ENCODE measurements around the gene ZBTB26.

DNA sequence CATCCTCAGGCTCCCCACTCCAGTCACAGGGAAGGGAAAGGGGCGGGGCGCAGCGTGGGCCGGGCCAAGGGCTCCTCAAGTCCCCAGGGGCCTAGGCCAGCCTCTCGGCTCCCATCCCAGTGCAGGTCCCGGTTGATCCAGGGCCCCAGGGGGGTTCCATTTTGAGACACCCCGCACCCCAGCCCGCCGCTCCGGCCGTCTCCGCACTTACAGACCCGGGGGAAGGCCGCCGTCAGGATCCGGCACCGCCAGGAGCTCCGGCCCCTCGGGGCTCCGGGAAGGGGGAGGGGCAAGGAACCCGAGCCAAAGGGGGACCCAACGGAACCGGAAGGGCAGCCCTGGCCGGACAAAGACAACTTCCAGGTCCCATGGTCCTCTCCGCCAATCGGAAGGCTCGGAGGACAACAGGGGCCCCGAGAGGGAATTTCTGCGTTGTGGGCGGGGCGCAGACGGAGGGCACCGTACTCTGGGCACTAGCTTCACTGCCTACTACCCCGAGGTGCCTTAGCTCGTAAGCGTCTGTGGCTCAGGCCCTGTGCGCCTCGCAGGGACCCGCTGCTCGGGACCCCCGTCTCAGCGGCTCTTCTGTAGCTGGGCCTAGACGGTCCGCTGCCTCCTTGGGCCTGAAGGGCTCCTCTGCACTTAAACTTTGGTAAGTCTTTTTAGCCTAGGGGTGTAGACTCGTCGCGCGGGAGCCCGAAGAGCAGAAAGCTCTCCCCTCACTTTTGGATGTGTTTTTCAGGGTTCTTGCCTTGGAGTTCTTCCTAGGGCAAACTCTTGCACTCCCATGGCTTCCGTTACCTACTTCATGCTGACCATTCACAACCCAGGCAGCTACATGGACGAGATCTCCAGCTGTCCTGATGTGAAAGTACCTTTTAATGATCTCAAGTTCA lies at the start of gene ZBTB26:
- TF ChIP-seq CTCF (IDR thresholded peaks at IDR 0.05) (no peak), POLR2A (IDR thresholded peaks at IDR 0.05) (no peak)
